Keratinocyte (primary cell): ENCODE measurements around the gene TBXAS1.

Experiments
- CTCF ChIP-seq, 3 experiments: IDR thresholded peaks in 1 of 3; conservative IDR thresholded peaks in 1 of 3; optimal IDR thresholded peaks in 1 of 3; 2 replicates in 2 of 3; 3 replicates in 1 of 3; pipeline versions ENCODE3 to v1.5.1; 2011; ENCODE audit warnings: low read length in 3 of 3, mild to moderate bottlenecking in 3 of 3, moderate library complexity in 2 of 3, control low read depth in 1 of 3, inconsistent platforms in 1 of 3; ENCODE audit not compliant: insufficient read depth in 2 of 3; ENCODE audit errors: extremely low read depth in 1 of 3
- EZH2 ChIP-seq: IDR thresholded peaks from one replicate; pipeline ENCODE4 v1.6.1; 2012; ENCODE audit warnings: inconsistent platforms, mild to moderate bottlenecking, low read length, moderate library complexity

GRCh38 chr7:140025814-140026433 lies 196.9 kb downstream of the TBXAS1 start:
- no peak for TF ChIP-seq CTCF (optimal IDR thresholded peaks at IDR 0.05 in 1 of 3, IDR thresholded peaks at IDR 0.05 in 1 of 3, conservative IDR thresholded peaks at IDR 0.05 in 1 of 3; ENCODE audit: extremely low read depth in 1 of 3, insufficient read depth in 2 of 3, low read length in 3 of 3)
- no peak for TF ChIP-seq EZH2
